Gastroesophageal sphincter (tissue), 4 donors: ENCODE data around the gene PAXIP1. TPM values are rescaled to one million over a fixed set of nuclear protein-coding genes. Genes with fewer than 3 reads are reported as not detected.

Experiments used
- ATAC-seq: fragments of 150-250 bp; one replicate; pipeline ENCODE4 v1.9.1; 2016; ENCODE audit warnings: mild to moderate bottlenecking, moderate library complexity
- H3K27ac ChIP-seq, 4 donors: fragments of 200-600 bp; sonication (generic) in 3 of 4; 1 replicate in 3 of 4; 2 replicates in 1 of 4; pipeline ENCODE4 v1.5.1; 2016 to 2019
- H3K27me3 ChIP-seq: fragments of 200-600 bp; sonication (generic); one replicate; pipeline ENCODE4 v1.5.1; 2019
- H3K36me3 ChIP-seq, 2 donors: fragments of 200-600 bp; sonication (generic); one replicate each; pipeline ENCODE4 v1.5.1; 2019; ENCODE audit warnings: control low read depth in 1 of 2
- H3K4me1 ChIP-seq, 3 donors: fragments of 200-600 bp; sonication (generic); 1 replicate in 2 of 3; 2 replicates in 1 of 3; pipeline ENCODE4 v1.5.1; 2016 to 2019; ENCODE audit warnings: control low read depth in 2 of 3
- H3K4me3 ChIP-seq, 2 donors: fragments of 200-600 bp; sonication (generic); one replicate each; pipeline ENCODE4 v1.5.1; 2019; ENCODE audit warnings: mild to moderate bottlenecking in 1 of 2, moderate library complexity in 1 of 2
- H3K9me3 ChIP-seq, 3 donors: fragments of 200-600 bp; sonication (generic); one replicate each; pipeline ENCODE4 v1.5.1; 2017 to 2019; ENCODE audit warnings: control low read depth in 2 of 3
- EP300 ChIP-seq: sonication (generic); formaldehyde crosslinking; IDR thresholded peaks from one replicate; pipeline ENCODE4 v1.6.1; 2017; ENCODE audit warnings: antibody characterized with exemption, mild to moderate bottlenecking
- POLR2A ChIP-seq, 2 donors: fragments of 450-650 bp; IDR thresholded peaks; one replicate each; pipeline ENCODE4 v1.6.1; 2017; ENCODE audit warnings: antibody characterized with exemption in 2 of 2, mild to moderate bottlenecking in 2 of 2, moderate library complexity in 1 of 2
- POLR2AphosphoS5 ChIP-seq: sonication (generic); formaldehyde crosslinking; IDR thresholded peaks from one replicate; pipeline ENCODE4 v1.6.1; 2017; ENCODE audit warnings: antibody characterized with exemption
- WGBS, 2 donors: methylation state at CpG; one replicate each; pipeline ENCODE4 v1.1.5; 2018; ENCODE audit warnings: low coverage in 1 of 2; 5-methylcytosine and 5-hydroxymethylcytosine counted together
- total RNA-seq, 4 donors: library from RNA; depleted of rRNA; stranded (reverse); fragments of >200 nt; gene quantifications; one replicate each; pipeline ENCODE4 v1.1.0, GENCODE V29; 2016
- TF ChIP-seq, protein P1 (sequence below), 4 experiments: fragments of 200-600 bp in 2 of 4; fragments of 450-650 bp in 2 of 4; sonication (generic) in 1 of 4; IDR thresholded peaks; one replicate each; pipeline ENCODE4 v1.5.1; 2017 to 2019; ENCODE audit warnings: antibody characterized with exemption in 4 of 4, mild to moderate bottlenecking in 2 of 4, moderate library complexity in 2 of 4

PAXIP1 gene
- total RNA-seq, 4 donors from 2014 or later = 8.1 to 14.3 (median 10.6) TPM

DNA sequence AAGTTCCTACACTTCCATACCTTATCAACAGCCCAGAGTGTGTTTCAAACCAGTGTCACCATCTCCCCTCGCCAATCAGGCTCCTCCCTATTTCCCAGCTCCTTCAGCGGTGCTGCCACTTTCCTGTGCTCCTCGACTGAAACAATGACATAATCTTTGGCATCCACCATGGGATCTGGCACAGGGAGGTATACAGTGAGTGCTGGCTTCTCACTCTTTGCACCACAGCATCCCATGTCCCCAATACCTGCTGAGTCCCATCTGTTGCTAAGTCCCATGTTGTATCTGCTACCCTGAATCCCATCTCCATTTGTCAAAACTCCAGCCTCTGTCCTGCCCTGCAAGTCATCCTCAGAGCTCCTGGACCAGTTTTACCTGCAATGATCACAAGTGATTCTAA is 15.4 kb downstream of the PAXIP1 start:
- WGBS, 2 donors = 53 to 54% methylated on average over 3 of the region's 3 CpGs
- H3K27ac ChIP-seq = no peak overlapping the region
- peaks cover 0 to 25% of the 10 kb centered on the region in 2 donors for H3K36me3 ChIP-seq
- no peaks in the 10 kb centered on the region for H3K27me3 ChIP-seq
- H3K4me1 ChIP-seq = peaks cover 0 to 13% (median 5%) of the 10 kb centered on the region in 3 donors
- no peak overlapping the region for H3K4me3 ChIP-seq
- no peak for ATAC-seq
- no peak for TF ChIP-seq POLR2A (IDR thresholded peaks at IDR 0.05)
- TF ChIP-seq, protein P1, sequence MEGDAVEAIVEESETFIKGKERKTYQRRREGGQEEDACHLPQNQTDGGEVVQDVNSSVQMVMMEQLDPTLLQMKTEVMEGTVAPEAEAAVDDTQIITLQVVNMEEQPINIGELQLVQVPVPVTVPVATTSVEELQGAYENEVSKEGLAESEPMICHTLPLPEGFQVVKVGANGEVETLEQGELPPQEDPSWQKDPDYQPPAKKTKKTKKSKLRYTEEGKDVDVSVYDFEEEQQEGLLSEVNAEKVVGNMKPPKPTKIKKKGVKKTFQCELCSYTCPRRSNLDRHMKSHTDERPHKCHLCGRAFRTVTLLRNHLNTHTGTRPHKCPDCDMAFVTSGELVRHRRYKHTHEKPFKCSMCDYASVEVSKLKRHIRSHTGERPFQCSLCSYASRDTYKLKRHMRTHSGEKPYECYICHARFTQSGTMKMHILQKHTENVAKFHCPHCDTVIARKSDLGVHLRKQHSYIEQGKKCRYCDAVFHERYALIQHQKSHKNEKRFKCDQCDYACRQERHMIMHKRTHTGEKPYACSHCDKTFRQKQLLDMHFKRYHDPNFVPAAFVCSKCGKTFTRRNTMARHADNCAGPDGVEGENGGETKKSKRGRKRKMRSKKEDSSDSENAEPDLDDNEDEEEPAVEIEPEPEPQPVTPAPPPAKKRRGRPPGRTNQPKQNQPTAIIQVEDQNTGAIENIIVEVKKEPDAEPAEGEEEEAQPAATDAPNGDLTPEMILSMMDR (IDR thresholded peaks at IDR 0.05) = no peak
- TF ChIP-seq EP300 = no peak
- no peak for TF ChIP-seq POLR2AphosphoS5
- H3K9me3 ChIP-seq = no peaks in the 10 kb centered on the region

DNA sequence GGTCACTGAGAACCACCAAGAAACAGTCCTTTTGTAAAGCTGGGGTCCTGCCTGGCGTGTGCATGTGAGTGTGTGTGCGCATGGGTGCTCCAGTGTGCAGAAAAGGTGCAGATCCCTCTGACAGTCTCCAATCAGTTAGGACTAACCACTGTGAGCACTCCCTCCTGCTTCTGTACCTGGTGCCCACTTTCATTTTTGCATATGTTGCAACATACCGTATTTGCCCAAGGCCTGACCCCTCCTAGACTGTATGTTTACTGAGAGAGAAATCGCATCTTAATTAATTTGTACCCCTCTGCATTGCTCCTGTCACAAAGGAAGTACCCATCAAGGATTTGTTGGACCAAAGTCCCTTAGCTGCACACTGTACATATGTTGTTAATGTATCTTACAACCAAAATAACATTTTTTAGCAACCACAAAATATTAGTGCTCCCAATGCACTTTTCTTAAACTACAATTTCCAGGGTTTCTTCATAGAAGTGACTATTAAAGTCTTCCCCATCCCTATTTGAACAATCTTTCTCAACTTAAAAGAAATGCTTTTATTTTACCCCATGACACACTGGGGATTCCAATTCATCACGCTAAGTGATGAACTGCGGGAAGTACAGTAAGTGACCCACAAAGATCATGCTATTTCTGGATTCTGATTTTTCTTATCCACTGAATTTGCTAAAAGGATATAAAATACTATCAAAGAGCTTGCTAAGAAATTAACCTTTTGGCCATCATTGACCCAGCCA is 16.6 kb downstream of the PAXIP1 start:
- no peaks in the 10 kb centered on the region for H3K27me3 ChIP-seq
- no peak for ATAC-seq
- peaks cover 0 to 13% (median 5%) of the 10 kb centered on the region in 3 donors for H3K4me1 ChIP-seq
- TF ChIP-seq POLR2A (IDR thresholded peaks at IDR 0.05) (no peak), EP300 (no peak)
- H3K27ac ChIP-seq = no peak overlapping the region
- WGBS, 2 donors = 95 to 100% methylated on average over 2 to 4 of the region's 6 CpGs
- H3K4me3 ChIP-seq = no peak overlapping the region
- H3K36me3 ChIP-seq = peaks cover 0 to 23% of the 10 kb centered on the region in 2 donors
- H3K9me3 ChIP-seq = no peaks in the 10 kb centered on the region

DNA sequence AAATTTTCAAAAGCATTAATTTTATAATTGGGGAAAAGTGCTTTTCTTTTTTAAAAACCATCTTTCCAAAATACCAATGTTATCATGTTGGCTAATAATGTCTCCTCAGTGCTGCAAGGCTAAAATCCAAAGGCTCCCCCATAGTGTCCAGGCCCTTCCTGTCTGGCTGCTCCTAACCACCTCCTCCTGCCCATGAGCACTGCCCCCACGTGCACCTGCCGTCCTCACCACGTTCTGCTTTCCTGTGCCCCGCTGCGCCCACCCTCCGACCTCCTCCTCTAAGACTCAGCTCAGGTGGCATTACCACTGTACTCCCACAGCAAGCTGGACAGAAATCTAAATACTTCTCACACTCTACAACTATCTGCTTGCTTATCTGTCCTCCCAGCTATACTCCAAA is 17.7 kb downstream of the PAXIP1 start:
- Histone ChIP-seq H3K27ac (peak overlapping the region in 2 of 4 donors; percentile 33 to 36), H3K27me3 (no peaks in the 10 kb centered on the region), H3K4me3 (no peak overlapping the region), H3K9me3 (no peaks in the 10 kb centered on the region), H3K36me3 (peaks cover 0 to 24% of the 10 kb centered on the region in 2 donors), H3K4me1 (peaks cover 0 to 13% (median 5%) of the 10 kb centered on the region in 3 donors)
- TF ChIP-seq POLR2AphosphoS5 = no peak
- no peak for TF ChIP-seq EP300
- TF ChIP-seq, protein P1 (IDR thresholded peaks at IDR 0.05) = no peak
- no peak for TF ChIP-seq POLR2A (IDR thresholded peaks at IDR 0.05)
- no peak for ATAC-seq
- WGBS, 2 donors = 77 to 84% methylated on average over 4 to 5 of the region's 6 CpGs

DNA sequence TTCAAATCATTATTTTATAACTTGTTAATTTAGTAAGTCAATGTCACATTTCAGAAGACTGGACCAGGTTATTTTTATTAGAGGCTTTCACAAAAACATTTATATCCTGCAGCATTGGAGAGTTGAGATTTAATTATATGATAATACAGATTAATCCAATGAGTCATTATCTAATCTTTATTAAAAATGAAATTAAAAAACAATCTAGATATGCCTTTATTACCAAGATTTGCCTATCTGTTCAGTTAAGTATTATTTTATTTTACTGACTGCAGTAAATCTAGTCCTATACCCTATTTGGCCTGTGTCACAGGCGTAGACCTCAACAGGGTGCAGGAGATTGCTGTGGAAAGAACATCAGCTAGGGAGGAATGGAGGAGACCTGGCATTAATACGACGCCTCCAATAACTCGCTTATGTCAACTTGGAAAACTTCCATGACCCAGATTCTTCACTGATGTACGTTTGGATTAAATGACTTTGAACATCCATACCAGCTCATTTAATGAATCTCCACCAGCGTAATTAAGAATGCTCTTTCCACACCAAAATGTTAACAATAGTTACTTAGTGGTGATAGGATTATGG is 18.2 kb downstream of the PAXIP1 start:
- Histone ChIP-seq H3K4me3 (no peak overlapping the region), H3K9me3 (no peaks in the 10 kb centered on the region), H3K4me1 (peaks cover 0 to 13% (median 5%) of the 10 kb centered on the region in 3 donors), H3K36me3 (peaks cover 0 to 22% of the 10 kb centered on the region in 2 donors), H3K27me3 (no peaks in the 10 kb centered on the region), H3K27ac (peak overlapping the region in 2 of 4 donors; percentile 33 to 36)
- WGBS, 2 donors = 7 to 38% methylated on average over 6 of the region's 6 CpGs
- ATAC-seq = no peak
- TF ChIP-seq EP300 (no peak), POLR2A (IDR thresholded peaks at IDR 0.05) (no peak), POLR2AphosphoS5 (no peak)
- TF ChIP-seq, protein P1 (IDR thresholded peaks at IDR 0.05) = no peak

DNA sequence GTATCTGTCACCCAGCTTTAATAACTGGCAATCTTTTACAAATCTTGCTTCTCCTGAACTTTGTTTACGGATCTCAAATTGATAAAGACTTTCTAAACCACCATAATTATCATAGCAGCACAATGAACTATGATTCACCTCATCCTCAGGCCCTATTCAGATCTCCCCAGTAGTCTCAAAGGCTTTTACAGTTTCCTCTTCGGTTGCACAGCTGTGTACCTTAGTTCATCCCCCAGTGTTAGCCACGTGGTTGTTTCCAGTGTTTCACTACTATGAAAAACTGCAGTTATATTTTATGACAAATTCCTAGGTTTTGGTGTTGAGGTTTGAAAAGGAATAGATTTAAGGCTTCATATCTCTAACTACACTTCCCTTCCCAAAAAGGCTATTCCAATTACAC is 24.9 kb downstream of the PAXIP1 start:
- WGBS, 2 donors = 66 to 85% methylated on average over 3 of the region's 3 CpGs

More for the DNA sequence above, 24.9 kb downstream of the PAXIP1 start:
- ATAC-seq = no peak
- Histone ChIP-seq H3K27ac (no peak overlapping the region), H3K4me3 (no peak overlapping the region), H3K9me3 (no peaks in the 10 kb centered on the region), H3K4me1 (no peaks in the 10 kb centered on the region), H3K36me3 (peaks cover 0 to 47% of the 10 kb centered on the region in 2 donors), H3K27me3 (no peaks in the 10 kb centered on the region)
- TF ChIP-seq, protein P1 (IDR thresholded peaks at IDR 0.05) = no peak
- TF ChIP-seq POLR2A (IDR thresholded peaks at IDR 0.05) (no peak), EP300 (no peak), POLR2AphosphoS5 (no peak)
